Stimulated activated CD8-positive, alpha-beta memory T cell treated with anti-CD3 and anti-CD28 coated beads, Interleukin-12 subunit alpha, Interleukin-12 subunit beta, amount 100 ng/mL, for 24 hours (primary cell): ENCODE results near the gene SREBF2.
"Not testable (repeated sequence)": the region's sequence is repeated elsewhere in the genome, so short reads cannot be mapped to it uniquely, and the experiment has no call there.

Experiments
- DNase-seq: peaks from one replicate; pipeline ENCODE4 v3.0.0-alpha.2; 2020; ENCODE audit errors: extremely low read depth

The SREBF2 gene

GRCh38 chr22:41821471-41822316 is 11.2 kb upstream of the SREBF2 start:
- DNase-seq, result no peak

- no peak for DNase-seq
Observed at GRCh38 chr22:41822317-41823057, 10.4 kb upstream of the SREBF2 start.

- DNase-seq, result no peak
Observed at GRCh38 chr22:41823797-41824196, 9.1 kb upstream of the SREBF2 start.

- DNase-seq, result no peak
Observed at GRCh38 chr22:41825376-41825775, 7.5 kb upstream of the SREBF2 start.

GRCh38 chr22:41826021-41826420 is 6.9 kb upstream of the SREBF2 start:
- no peak for DNase-seq

GRCh38 chr22:41826430-41827383 is 6.2 kb upstream of the SREBF2 start:
- DNase-seq, result no peak

GRCh38 chr22:41827671-41828070 is 5.2 kb upstream of the SREBF2 start:
- DNase-seq, result no peak

GRCh38 chr22:41828516-41828915 is 4.4 kb upstream of the SREBF2 start:
- DNase-seq, result no peak

GRCh38 chr22:41830174-41830573 is 2.7 kb upstream of the SREBF2 start:
- DNase-seq, result no peak

- DNase-seq, result no peak
Observed at GRCh38 chr22:41831383-41831782, 1.5 kb upstream of the SREBF2 start.

GRCh38 chr22:41831828-41832552 is 915 bp upstream of the SREBF2 start:
- no peak for DNase-seq

- no peak for DNase-seq
Observed at GRCh38 chr22:41833369-41834004, 582 bp downstream of the SREBF2 start.

- no peak for DNase-seq
Observed at GRCh38 chr22:41834005-41834944, 1.4 kb downstream of the SREBF2 start.

- not testable (repeated sequence) for DNase-seq
Observed at GRCh38 chr22:41835462-41835861, 2.6 kb downstream of the SREBF2 start.

GRCh38 chr22:41836551-41836950 is 3.6 kb downstream of the SREBF2 start:
- no peak for DNase-seq

GRCh38 chr22:41838842-41839618 is 6.1 kb downstream of the SREBF2 start:
- no peak for DNase-seq

- DNase-seq, result no peak
Observed at GRCh38 chr22:41840216-41840615, 7.3 kb downstream of the SREBF2 start.

GRCh38 chr22:41841085-41841712 is 8.3 kb downstream of the SREBF2 start:
- DNase-seq, result no peak
